ENCODE data around the gene RNF31. TPM values are rescaled to one million over a fixed set of nuclear protein-coding genes. Genes with fewer than 3 reads are reported as not detected.

RNF31 gene
- total and polyA plus RNA-seq, 2 experiments from 2014 or later = 42.1 to 134 TPM

GRCh38 chr14:24194186-24194872 is 47.0 kb downstream of the RNF31 start:
- Histone ChIP-seq H3K4me3 (peak overlapping the region; percentile 67), H3K27me3 (no peaks in the 10 kb centered on the region), H3K36me3 (peaks cover 9% of the 10 kb centered on the region), H3K27ac (peak overlapping the region; percentile 98), H3K4me1 (ENCODE audit: low read depth) (peaks cover 4% of the 10 kb centered on the region), H3K9me3 (ENCODE audit: low read depth) (no peaks in the 10 kb centered on the region)
- DNase-seq (ENCODE audit: low read depth in 1 of 2, low spot score in 1 of 2) = no peak
- TF ChIP-seq CTCF (IDR thresholded peaks at IDR 0.05; ENCODE audit: low read depth, low read length) = no peak

- H3K9me3 ChIP-seq (ENCODE audit: low read depth) = no peaks in the 10 kb centered on the region
- H3K27ac ChIP-seq = peak overlapping the region; percentile 98
Measured at GRCh38 chr14:24194873-24195185, 47.5 kb downstream of the RNF31 start.

GRCh38 chr14:24195186-24196070 is 48.1 kb downstream of the RNF31 start, which contains the start of gene TM9SF1:
TM9SF1 (minus strand) TSS chr14:24195441; CDS start chr14:24195019, 422 bp downstream.
- no peak for TF ChIP-seq CTCF (IDR thresholded peaks at IDR 0.05; ENCODE audit: low read depth, low read length)
- Histone ChIP-seq H3K36me3 (peaks cover 9% of the 10 kb centered on the region), H3K4me1 (ENCODE audit: low read depth) (peaks cover 4% of the 10 kb centered on the region), H3K27ac (peak within 1 kb of the TSS; percentile 98), H3K4me3 (peak within 1 kb of the TSS; percentile 67), H3K9me3 (ENCODE audit: low read depth) (no peaks in the 10 kb centered on the region), H3K27me3 (no peaks in the 10 kb centered on the region)
- peak; percentile 90 to 92 for DNase-seq (ENCODE audit: low read depth in 1 of 2, low spot score in 1 of 2)

More at GRCh38 chr14:24194873-24195185, 47.5 kb downstream of the RNF31 start:
- Histone ChIP-seq H3K4me3 (peak overlapping the region; percentile 67), H3K4me1 (ENCODE audit: low read depth) (peaks cover 4% of the 10 kb centered on the region), H3K27me3 (no peaks in the 10 kb centered on the region), H3K36me3 (peaks cover 9% of the 10 kb centered on the region)
- no peak for TF ChIP-seq CTCF (IDR thresholded peaks at IDR 0.05; ENCODE audit: low read depth, low read length)
- no peak for DNase-seq (ENCODE audit: low read depth in 1 of 2, low spot score in 1 of 2)

- no peak for TF ChIP-seq CTCF (IDR thresholded peaks at IDR 0.05; ENCODE audit: low read depth, low read length)
- Histone ChIP-seq H3K9me3 (ENCODE audit: low read depth) (no peaks in the 10 kb centered on the region), H3K4me1 (ENCODE audit: low read depth) (peaks cover 4% of the 10 kb centered on the region), H3K36me3 (peaks cover 9% of the 10 kb centered on the region), H3K27ac (peak overlapping the region; percentile 98), H3K4me3 (peak overlapping the region; percentile 67), H3K27me3 (no peaks in the 10 kb centered on the region)
- DNase-seq (ENCODE audit: low read depth in 1 of 2, low spot score in 1 of 2) = peak; percentile 30 to 56
Measured at GRCh38 chr14:24196071-24197055, 49.1 kb downstream of the RNF31 start.

- no peaks in the 10 kb centered on the region for H3K9me3 ChIP-seq (ENCODE audit: low read depth)
- H3K27me3 ChIP-seq = no peaks in the 10 kb centered on the region
- no peak overlapping the region for H3K4me3 ChIP-seq
- H3K27ac ChIP-seq = peak overlapping the region; percentile 98
- no peak for TF ChIP-seq CTCF (IDR thresholded peaks at IDR 0.05; ENCODE audit: low read depth, low read length)
- peaks cover 4% of the 10 kb centered on the region for H3K4me1 ChIP-seq (ENCODE audit: low read depth)
- H3K36me3 ChIP-seq = peaks cover 6% of the 10 kb centered on the region
- no peak for DNase-seq (ENCODE audit: low read depth in 1 of 2, low spot score in 1 of 2)
Measured at GRCh38 chr14:24197056-24197450, 49.8 kb downstream of the RNF31 start.

All from cardiac muscle cell (in vitro differentiated cells and primary cell).